ENCODE data around the gene EIF2B5. TPM values are rescaled to one million over a fixed set of nuclear protein-coding genes. Genes with fewer than 3 reads are reported as not detected.

Gene EIF2B5
- 34.6 and 35.0 TPM in 2 replicates for total RNA-seq
- 35.6 and 41.0 TPM in 2 replicates for polyA plus RNA-seq

- Histone ChIP-seq H3K4me3 (peak within 1 kb of the TSS; percentile 90), H3K79me2 (peaks cover 48% of the 10 kb centered on the region)
Measured at GRCh38 chr3:184135149-184135910, at the start of gene EIF2B5. EIF2B5 (plus strand) TSS chr3:184135358; CDS start chr3:184135386, 28 bp downstream.

GRCh38 chr3:184085389-184085852 is 49.7 kb upstream of the EIF2B5 start:
- Histone ChIP-seq H3K27me3 (no peaks in the 10 kb centered on the region), H3K36me3 (replicated peaks; ENCODE audit: insufficient read depth, low read depth) (no peaks in the 10 kb centered on the region), H3K4me1 (ENCODE audit: insufficient read depth) (no peaks in the 10 kb centered on the region), H3K9me3 (ENCODE audit: low read depth) (no peaks in the 10 kb centered on the region), H2AFZ (no peak overlapping the region), H3K9me2 (replicated peaks; ENCODE audit: insufficient read depth) (no peaks in the 10 kb centered on the region), H3K27ac (no peak overlapping the region), H3K79me2 (no peaks in the 10 kb centered on the region), H4K20me1 (ENCODE audit: insufficient read depth, poor library complexity, severe bottlenecking) (no peaks in the 10 kb centered on the region), H3K4me2 (no peak overlapping the region), H3K4me3 (no peak overlapping the region)
- TF ChIP-seq EZH2phosphoT487 (IDR thresholded peaks at IDR 0.05; ENCODE audit: low read depth, severe bottlenecking, unreplicated experiment) (no peak), CTCF (IDR thresholded peaks at IDR 0.05; ENCODE audit: poor library complexity) (no peak), EZH2 (IDR thresholded peaks at IDR 0.05; ENCODE audit: borderline replicate concordance) (no peak)
- WGBS (ENCODE audit: low lambda C conversion rate, missing lambda C conversion rate): 67% methylated on average over 3 of the region's 3 CpGs
- peak; percentile 16 for DNase-seq (ENCODE audit: low spot score)

More at GRCh38 chr3:184135149-184135910, at the start of gene EIF2B5:
- no peak for TF ChIP-seq EZH2phosphoT487 (IDR thresholded peaks at IDR 0.05; ENCODE audit: low read depth, severe bottlenecking, unreplicated experiment)
- TF ChIP-seq CTCF (IDR thresholded peaks at IDR 0.05; ENCODE audit: poor library complexity): peak; percentile 46
- no peak for TF ChIP-seq EZH2 (IDR thresholded peaks at IDR 0.05; ENCODE audit: borderline replicate concordance)
- Histone ChIP-seq H3K27me3 (no peaks in the 10 kb centered on the region), H2AFZ (peak within 1 kb of the TSS; percentile 99), H3K36me3 (replicated peaks; ENCODE audit: insufficient read depth, low read depth) (no peaks in the 10 kb centered on the region), H3K27ac (peak within 1 kb of the TSS; percentile 88), H3K4me1 (ENCODE audit: insufficient read depth) (peaks cover 14% of the 10 kb centered on the region), H3K9me2 (replicated peaks; ENCODE audit: insufficient read depth) (no peaks in the 10 kb centered on the region), H3K9me3 (ENCODE audit: low read depth) (no peaks in the 10 kb centered on the region), H4K20me1 (ENCODE audit: insufficient read depth, poor library complexity, severe bottlenecking) (peaks cover 8% of the 10 kb centered on the region), H3K4me2 (peak within 1 kb of the TSS; percentile 93)
- DNase-seq (ENCODE audit: low spot score): peak; percentile 92
- 1% methylated on average over 56 of the region's 56 CpGs for WGBS (ENCODE audit: low lambda C conversion rate, missing lambda C conversion rate)

GRCh38 chr3:184092199-184092598 is 43.0 kb upstream of the EIF2B5 start:
- no peak for TF ChIP-seq EZH2phosphoT487 (IDR thresholded peaks at IDR 0.05; ENCODE audit: low read depth, severe bottlenecking, unreplicated experiment)
- no peak for TF ChIP-seq CTCF (IDR thresholded peaks at IDR 0.05; ENCODE audit: poor library complexity)
- TF ChIP-seq EZH2 (IDR thresholded peaks at IDR 0.05; ENCODE audit: borderline replicate concordance): no peak
- no peak for DNase-seq (ENCODE audit: low spot score)
- H3K4me3 ChIP-seq: no peak overlapping the region
- no peaks in the 10 kb centered on the region for H3K79me2 ChIP-seq
- no peaks in the 10 kb centered on the region for H3K9me3 ChIP-seq (ENCODE audit: low read depth)
- no peaks in the 10 kb centered on the region for H3K27me3 ChIP-seq
- no peak overlapping the region for H3K4me2 ChIP-seq
- no peak overlapping the region for H3K27ac ChIP-seq
- no peaks in the 10 kb centered on the region for H3K9me2 ChIP-seq (replicated peaks; ENCODE audit: insufficient read depth)
- no peaks in the 10 kb centered on the region for H3K4me1 ChIP-seq (ENCODE audit: insufficient read depth)
- 93% methylated on average over 3 of the region's 3 CpGs for WGBS (ENCODE audit: low lambda C conversion rate, missing lambda C conversion rate)
- H4K20me1 ChIP-seq (ENCODE audit: insufficient read depth, poor library complexity, severe bottlenecking): no peaks in the 10 kb centered on the region
- no peak overlapping the region for H2AFZ ChIP-seq
- no peaks in the 10 kb centered on the region for H3K36me3 ChIP-seq (replicated peaks; ENCODE audit: insufficient read depth, low read depth)

Measured in hepatocyte (in vitro differentiated cells).